Mucosa of rectum (tissue), 2 donors: Measurements from ENCODE around the gene DTX3L.

Source experiments
- H3K27ac ChIP-seq, 2 donors: one replicate each; pipeline ENCODE4 v1.7.0; 2013; ENCODE audit warnings: inconsistent platforms in 2 of 2, low read depth in 2 of 2, low read length in 2 of 2
- H3K27me3 ChIP-seq, 2 donors: one replicate each; pipeline ENCODE4 v1.7.0; 2013; ENCODE audit warnings: low read length in 2 of 2; ENCODE audit not compliant: control insufficient read depth in 2 of 2, insufficient read depth in 2 of 2
- H3K36me3 ChIP-seq, 2 donors: one replicate each; pipeline ENCODE4 v1.7.0; 2013; ENCODE audit warnings: low read length in 2 of 2; ENCODE audit not compliant: control insufficient read depth in 2 of 2, insufficient read depth in 2 of 2
- H3K4me1 ChIP-seq, 2 donors: one replicate each; pipeline ENCODE4 v1.7.0; 2013; ENCODE audit warnings: low read length in 2 of 2, mild to moderate bottlenecking in 1 of 2; ENCODE audit not compliant: control insufficient read depth in 2 of 2, insufficient read depth in 2 of 2
- H3K4me3 ChIP-seq, 2 donors: one replicate each; pipeline ENCODE4 v1.7.0; 2013; ENCODE audit warnings: low read length in 2 of 2
- H3K9ac ChIP-seq, 2 donors: one replicate each; pipeline ENCODE4 v1.7.0; 2013; ENCODE audit warnings: low read length in 2 of 2, low read depth in 1 of 2, mild to moderate bottlenecking in 1 of 2
- H3K9me3 ChIP-seq, 2 donors: one replicate each; pipeline ENCODE4 v1.7.0; 2013; ENCODE audit warnings: low read length in 2 of 2; ENCODE audit not compliant: control insufficient read depth in 2 of 2
- donor health status: healthy.
- donor health status: Normal muscosa, but diverticular disease.

DTX3L gene

DNA sequence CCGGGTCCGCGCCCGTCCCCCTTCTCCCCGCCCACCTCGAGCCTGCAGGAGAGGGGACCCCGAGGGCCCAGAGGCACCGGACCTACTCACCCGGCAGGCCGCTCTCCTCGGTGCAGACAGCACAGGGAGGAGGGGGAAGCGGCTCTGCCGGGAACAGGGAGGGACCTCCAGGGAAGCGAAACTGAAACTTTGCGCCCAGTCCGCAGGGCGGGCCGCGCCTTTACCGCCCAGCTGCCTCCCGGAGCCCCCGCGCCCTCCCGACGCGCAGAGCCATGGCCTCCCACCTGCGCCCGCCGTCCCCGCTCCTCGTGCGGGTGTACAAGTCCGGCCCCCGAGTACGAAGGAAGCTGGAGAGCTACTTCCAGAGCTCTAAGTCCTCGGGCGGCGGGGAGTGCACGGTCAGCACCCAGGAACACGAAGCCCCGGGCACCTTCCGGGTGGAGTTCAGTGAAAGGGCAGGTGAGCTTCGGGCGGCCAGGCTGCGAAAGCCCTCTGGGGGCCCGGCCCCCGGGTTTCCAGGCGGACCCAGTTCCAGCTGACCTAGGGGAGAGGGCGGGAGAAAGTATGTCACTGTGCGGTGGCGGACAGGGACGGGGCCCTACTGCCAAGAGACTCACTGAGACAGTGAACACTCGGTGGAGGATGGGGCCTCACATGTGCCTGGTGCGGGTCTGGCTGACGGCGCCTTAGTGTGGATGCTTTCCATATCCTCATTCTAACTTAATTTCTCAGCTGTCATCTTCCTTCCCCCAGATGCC, at the start of gene DTX3L, which contains the start of gene PARP9:
DTX3L (plus strand) TSS at position 184 of the 758 bp plus-strand sequence; CDS start at position 273, 89 bp downstream.
PARP9 (minus strand) TSS at position 146 of the 758 bp plus-strand sequence. CDS start 4,680 bp downstream, outside the sequence.
- peaks cover 4 to 9% of the 10 kb centered on the region in 2 donors for H3K4me1 ChIP-seq
- peak within 1 kb of the TSS; percentile 92 to 93 for H3K27ac ChIP-seq
- H3K4me3 ChIP-seq, result peak within 1 kb of the TSS; percentile 85 to 89
- peaks cover 21 to 23% of the 10 kb centered on the region in 2 donors for H3K36me3 ChIP-seq
- H3K27me3 ChIP-seq, result no peaks in the 10 kb centered on the region
- no peaks in the 10 kb centered on the region for H3K9me3 ChIP-seq
- peak within 1 kb of the TSS; percentile 71 to 92 for H3K9ac ChIP-seq

DNA sequence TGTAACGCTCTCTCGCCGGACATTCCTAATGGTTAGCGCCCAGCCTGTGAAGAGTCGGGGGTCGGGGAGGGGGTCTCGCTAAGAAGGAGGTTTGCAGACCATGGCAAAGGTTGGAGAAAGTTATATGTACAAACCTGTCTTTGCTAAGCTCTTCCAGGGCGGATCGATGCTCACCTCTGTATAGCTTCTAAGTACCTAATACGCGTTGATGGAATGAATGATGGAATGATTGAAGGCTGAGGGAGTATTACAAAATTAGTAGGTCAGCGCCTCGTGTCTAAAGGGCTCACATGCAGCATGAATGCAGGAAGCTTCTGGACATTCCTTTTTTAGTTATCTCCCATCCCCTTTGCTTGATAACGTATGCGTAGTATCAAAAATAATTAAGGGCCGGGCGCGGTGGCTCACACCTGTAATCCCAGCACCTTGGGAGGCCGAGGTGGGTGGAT, 49.1 kb upstream of the DTX3L start:
- Histone ChIP-seq H3K4me1 (peaks cover 7 to 17% of the 10 kb centered on the region in 2 donors), H3K9me3 (no peaks in the 10 kb centered on the region), H3K36me3 (no peaks in the 10 kb centered on the region), H3K27me3 (no peaks in the 10 kb centered on the region), H3K9ac (peak overlapping the region in 1 of 2 donors; percentile 82), H3K27ac (peak overlapping the region; percentile 92 to 94), H3K4me3 (peak overlapping the region; percentile 82 to 84)

DNA sequence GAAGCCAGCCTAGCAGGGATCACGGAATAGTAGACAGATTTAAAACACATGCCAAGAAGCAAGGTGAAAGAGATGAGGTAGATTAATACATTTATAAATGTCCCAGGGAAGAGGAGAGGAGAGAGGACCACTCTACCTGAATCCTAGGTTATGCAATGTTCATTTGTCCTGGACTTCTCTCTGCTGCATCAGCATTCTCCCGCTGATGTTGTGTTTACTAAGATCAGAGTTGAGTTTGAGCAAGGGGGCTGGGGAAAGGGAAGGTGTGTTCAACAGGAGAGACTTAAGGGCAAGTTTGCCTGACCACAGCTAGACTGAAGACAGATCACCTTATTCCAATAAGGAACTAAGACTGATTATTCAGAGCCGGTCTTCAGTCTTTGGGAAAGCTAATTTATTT, 48.3 kb upstream of the DTX3L start:
- H3K4me1 ChIP-seq, result peaks cover 7 to 15% of the 10 kb centered on the region in 2 donors
- H3K9ac ChIP-seq, result no peak overlapping the region
- H3K4me3 ChIP-seq, result no peak overlapping the region
- no peaks in the 10 kb centered on the region for H3K36me3 ChIP-seq
- H3K27ac ChIP-seq, result no peak overlapping the region
- H3K27me3 ChIP-seq, result no peaks in the 10 kb centered on the region
- no peaks in the 10 kb centered on the region for H3K9me3 ChIP-seq

DNA sequence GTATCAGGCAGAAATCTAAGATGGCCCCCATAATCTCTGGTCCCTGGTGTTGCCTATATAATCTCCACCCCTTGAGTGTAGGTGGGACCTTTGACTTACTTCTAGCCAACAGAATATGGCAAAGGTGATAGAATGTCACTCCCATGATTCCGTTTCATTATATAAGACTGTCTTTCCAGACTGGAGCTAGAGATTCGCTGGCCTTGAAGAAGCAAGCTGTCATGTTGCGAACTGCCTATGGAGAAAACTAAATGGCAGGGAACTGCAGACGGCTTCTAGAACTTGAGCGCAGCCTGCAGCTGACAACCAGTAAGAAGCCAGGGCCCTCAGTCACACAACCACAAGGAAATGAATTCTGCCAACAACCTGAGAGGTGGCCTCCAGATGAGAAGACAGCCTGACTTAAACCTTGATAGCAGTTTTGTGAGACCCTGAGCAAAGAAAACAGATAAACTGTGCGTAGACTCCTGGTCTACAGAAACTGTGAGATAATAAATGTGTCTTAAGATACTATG, 47.2 kb upstream of the DTX3L start:
- Histone ChIP-seq H3K4me3 (no peak overlapping the region), H3K27me3 (no peaks in the 10 kb centered on the region), H3K27ac (no peak overlapping the region), H3K9ac (no peak overlapping the region), H3K4me1 (peaks cover 7 to 12% of the 10 kb centered on the region in 2 donors), H3K36me3 (no peaks in the 10 kb centered on the region), H3K9me3 (no peaks in the 10 kb centered on the region)

DNA sequence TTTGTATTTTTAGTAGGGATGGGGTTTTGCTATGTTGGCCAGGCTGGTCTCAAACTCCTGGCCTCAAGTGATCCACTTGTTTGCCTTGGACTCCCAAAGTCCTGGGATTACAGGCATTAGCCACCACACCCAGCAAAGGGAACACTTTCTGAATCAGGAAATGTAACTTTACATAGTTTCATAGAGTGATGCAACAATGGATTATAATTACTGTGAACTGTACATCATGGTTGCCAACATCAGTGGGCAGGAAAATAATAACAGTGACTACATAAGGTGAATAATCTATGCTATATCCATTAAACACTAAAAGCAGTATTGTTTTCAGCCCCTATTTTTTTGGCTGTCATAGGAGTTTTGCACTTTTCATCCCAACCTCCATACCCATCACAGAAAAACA, 44.4 kb upstream of the DTX3L start:
- Histone ChIP-seq H3K9ac (no peak overlapping the region), H3K4me1 (peaks cover 0 to 3% of the 10 kb centered on the region in 2 donors), H3K36me3 (no peaks in the 10 kb centered on the region), H3K27ac (no peak overlapping the region), H3K4me3 (no peak overlapping the region), H3K27me3 (no peaks in the 10 kb centered on the region), H3K9me3 (no peaks in the 10 kb centered on the region)

DNA sequence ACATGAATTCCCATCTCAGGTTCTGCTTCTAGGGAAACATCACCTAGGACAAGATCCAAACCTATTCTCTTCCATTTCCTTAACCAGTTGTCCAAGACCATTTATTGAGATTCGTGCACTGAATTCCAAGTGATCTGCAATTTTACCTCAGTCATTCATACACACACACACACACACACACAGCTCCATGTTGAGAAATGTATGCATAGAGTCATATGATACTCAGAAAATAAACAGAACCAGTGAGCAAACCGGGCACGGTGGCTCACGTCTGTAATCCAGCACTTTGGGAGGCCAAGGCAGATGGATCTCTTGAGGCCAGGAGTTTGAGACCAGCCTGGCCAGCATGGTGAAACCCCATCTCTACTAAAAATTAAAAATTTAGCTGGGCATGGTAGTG, 43.3 kb upstream of the DTX3L start:
- Histone ChIP-seq H3K4me3 (no peak overlapping the region), H3K27ac (no peak overlapping the region), H3K27me3 (no peaks in the 10 kb centered on the region), H3K9ac (no peak overlapping the region), H3K4me1 (no peaks in the 10 kb centered on the region), H3K9me3 (no peaks in the 10 kb centered on the region), H3K36me3 (no peaks in the 10 kb centered on the region)

DNA sequence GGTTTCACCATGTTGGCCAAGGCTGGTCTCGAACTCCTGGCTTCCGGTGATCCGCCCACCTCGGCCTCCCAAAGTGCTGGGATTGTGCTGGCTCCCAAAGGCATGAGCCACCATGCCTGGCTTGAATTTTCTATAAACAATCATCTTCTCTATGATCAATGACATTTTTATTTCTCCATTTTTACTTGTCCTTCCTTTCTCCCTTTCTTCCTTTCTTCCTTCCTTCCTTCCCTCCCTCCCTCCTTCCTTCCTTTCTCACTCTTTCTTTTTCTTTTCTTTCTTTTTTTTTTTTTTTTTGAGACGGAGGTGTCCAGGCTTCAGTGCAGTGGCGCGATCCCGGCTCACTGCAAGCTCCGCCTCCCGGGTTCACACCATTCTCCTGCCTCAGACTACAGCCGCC, 40.8 kb upstream of the DTX3L start:
- H3K36me3 ChIP-seq, result peaks cover 4 to 7% of the 10 kb centered on the region in 2 donors
- H3K4me3 ChIP-seq, result no peak overlapping the region
- no peaks in the 10 kb centered on the region for H3K27me3 ChIP-seq
- no peak overlapping the region for H3K27ac ChIP-seq
- no peaks in the 10 kb centered on the region for H3K4me1 ChIP-seq
- no peak overlapping the region for H3K9ac ChIP-seq
- H3K9me3 ChIP-seq, result no peaks in the 10 kb centered on the region

DNA sequence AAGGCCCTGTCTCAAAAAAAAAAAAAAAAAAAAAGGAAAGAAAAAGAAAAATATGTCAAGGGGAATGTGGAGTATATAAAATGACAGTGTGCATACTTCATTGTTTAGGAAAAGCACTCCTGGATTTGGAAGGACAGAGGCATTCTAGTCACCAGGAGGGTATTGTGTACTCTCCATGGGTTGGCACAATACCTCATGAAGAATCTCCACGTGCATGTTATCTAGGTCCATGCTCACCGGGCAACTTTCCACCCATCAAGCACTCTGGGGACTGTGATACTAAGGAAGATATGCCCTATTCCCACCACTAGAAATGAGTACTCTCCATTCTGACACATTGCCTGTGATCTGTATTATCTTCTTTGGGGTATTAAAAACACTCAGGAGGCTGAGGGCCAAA, 34.0 kb upstream of the DTX3L start:
- H3K9me3 ChIP-seq, result no peaks in the 10 kb centered on the region
- no peaks in the 10 kb centered on the region for H3K4me1 ChIP-seq
- peaks cover 30 to 41% of the 10 kb centered on the region in 2 donors for H3K36me3 ChIP-seq
- no peak overlapping the region for H3K4me3 ChIP-seq
- no peak overlapping the region for H3K9ac ChIP-seq
- H3K27me3 ChIP-seq, result no peaks in the 10 kb centered on the region
- H3K27ac ChIP-seq, result no peak overlapping the region

DNA sequence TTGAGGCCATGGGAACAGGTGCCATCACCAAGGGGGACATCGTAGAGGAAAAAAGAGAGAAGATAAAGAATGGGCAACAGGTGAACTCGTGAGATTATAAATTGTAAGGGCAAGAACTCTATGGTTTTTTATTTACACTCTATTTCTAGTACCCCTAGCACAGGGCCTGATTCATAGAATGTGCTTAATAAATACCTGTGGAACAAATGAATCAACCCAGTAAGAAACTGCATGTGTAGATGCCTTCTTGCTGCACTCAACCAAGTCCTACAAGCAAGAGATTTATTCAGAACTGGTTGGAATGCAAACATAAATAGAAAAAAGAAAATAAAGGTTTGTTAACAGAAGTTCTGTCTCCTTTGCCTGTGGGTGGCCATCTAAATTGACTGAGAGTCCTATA, 30.7 kb upstream of the DTX3L start:
- Histone ChIP-seq H3K9ac (no peak overlapping the region), H3K27ac (no peak overlapping the region), H3K4me1 (no peaks in the 10 kb centered on the region), H3K9me3 (no peaks in the 10 kb centered on the region), H3K27me3 (no peaks in the 10 kb centered on the region), H3K4me3 (no peak overlapping the region), H3K36me3 (peaks cover 32 to 51% of the 10 kb centered on the region in 2 donors)

DNA sequence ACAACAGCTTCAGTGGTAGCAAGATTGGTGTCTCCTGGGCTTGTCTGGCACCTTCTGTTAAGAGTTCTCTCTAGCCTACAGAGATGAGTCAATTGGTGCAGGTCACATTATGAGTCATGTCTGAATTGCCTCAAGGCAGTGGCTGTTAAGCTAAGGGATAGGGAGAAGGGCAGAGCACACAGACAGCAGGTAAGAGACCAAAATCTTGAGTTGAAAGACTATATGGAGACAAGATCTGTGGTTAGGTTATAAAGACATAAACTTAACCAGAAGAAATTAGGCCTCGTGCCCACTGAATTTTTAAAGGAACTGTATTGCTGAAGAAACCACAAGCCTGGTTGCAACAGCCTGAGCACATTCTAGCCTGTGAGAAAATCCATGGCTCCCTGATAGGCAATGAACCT, 30.2 kb upstream of the DTX3L start:
- Histone ChIP-seq H3K9ac (no peak overlapping the region), H3K9me3 (no peaks in the 10 kb centered on the region), H3K27me3 (no peaks in the 10 kb centered on the region), H3K4me3 (no peak overlapping the region), H3K27ac (no peak overlapping the region), H3K4me1 (no peaks in the 10 kb centered on the region), H3K36me3 (peaks cover 32 to 50% of the 10 kb centered on the region in 2 donors)
